ENCODE measurements around the gene FAT1.

The FAT1 gene

DNA sequence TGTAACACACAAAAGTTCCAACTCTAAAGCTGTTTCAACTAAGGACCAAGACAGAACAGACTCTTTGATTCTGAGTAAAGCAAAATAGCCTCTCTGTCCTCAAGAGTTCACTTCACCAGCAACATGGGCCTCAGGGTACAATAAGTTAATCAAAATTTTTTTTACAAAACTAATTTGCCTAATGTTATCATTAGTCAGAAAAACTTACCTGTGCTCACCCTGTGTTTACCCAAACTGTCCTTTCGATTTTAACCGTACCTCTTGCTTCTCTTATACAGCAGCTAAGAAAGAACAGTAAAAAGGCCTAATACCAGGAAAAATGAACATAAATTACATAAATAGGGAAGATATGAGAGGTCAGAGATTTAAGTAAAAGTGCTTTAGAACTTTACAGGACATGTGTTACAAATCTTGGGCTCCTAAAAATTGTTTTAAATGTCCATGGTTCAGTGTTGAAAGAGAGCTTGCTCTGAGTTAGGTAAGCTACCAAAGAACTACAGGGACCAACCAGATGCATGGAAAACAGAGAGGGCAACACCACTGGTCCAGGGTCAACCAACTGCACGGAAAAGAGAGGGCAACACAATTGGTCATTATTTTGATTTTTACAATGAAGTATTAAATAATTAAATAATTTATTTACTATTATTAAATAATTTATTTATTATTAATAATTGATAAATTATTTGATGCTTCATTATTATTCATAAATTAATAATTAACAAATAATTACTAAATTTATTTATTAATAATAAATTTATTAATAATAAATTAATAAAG, 73.1 kb downstream of the FAT1 start:
- no peak for DNase-seq

DNA sequence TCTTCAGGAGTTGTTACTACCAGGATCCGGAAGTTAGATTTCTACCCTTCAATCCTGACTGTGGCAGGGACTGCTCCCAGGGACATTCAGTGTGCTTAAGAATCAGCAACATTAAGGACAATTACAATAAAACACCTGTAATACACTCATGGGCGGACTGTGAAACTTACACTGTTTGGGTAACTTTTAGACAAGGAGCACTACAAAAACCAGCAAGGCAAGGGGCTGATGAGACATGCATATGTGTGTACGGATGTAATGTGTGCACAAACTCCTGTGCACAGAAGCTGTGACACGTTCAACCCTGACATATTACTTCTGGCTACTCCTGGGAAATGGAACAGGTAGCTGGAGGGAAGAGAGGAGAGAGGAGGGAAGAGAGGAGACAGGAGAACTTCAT, 75.8 kb downstream of the FAT1 start:
- no peak for DNase-seq

DNA sequence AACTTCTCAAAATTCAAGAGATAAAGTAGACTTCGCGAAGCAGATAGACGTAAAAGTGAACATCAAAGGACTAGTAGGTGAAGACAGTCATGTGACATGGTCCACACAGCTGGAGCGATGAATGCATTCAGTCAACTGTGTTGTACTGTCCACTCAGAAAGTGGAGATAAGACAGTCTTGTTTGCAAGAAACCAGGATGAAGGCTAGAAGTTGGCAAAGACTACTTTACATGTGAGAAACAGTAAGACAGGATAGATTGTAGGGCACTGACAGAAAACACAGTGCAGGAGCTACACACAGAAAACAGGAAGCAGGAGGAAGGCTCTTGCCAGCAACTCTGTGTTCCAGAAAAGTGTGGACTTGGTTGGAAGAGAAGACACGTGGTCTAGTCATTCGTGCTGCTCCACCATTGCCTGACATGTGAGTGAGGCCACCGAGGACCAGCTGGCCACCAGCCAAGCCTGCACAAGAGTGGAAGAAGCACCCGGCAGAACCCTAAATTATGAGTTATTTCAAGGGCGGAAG, 78.9 kb downstream of the FAT1 start:
- DNase-seq = no peak

DNA sequence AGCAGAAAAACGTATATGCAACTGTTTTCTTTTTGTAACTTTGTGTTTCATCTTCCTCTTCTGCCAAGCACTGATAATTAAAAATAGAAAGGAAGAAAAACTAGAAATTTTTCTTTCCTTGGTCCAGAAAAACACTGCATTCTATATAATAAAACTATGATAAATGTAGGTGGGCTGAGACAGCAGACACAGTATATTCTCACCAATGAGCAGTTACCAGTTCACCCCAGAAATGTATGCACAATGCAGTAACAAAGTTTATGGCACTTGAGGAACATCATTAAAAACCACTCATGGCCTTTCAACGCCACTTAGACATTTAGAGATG, 79.4 kb downstream of the FAT1 start:
- DNase-seq = no peak

DNA sequence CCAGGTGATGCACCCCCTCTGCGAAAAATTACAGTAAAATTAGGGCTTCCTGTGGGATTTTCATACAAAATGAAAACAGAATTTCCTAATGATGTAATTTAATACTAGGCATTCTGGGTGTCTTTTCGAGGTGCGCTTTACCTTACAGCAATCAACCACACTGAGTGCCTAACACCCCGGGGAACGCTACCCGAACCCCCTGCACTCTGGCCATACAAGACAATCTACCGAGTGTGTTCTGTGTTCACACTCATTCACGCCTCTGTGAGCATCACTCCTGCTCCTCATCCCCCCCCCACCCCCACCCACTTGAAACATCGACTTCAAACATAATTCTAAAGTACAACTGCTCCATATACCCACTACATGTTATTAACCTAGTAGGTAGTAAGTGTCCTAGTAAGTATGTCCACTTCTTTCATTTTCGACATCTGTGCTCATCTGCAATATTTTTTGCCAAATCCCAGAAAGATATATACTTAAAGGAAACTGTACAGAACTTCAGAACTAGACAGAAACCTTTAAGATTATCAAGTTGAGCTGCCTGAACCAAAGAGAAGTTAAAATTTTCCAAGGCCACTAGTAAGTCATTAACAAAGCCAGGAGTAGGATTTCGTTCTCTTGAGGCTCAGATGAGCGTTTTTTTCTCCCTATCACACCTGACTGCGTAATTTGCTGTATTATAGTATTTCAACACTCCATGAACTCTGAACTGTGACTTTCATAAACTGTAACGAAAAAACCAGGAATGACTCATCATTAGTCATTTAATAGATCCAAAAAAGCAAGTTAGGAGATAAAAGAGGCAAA, 80.0 kb downstream of the FAT1 start:
- no peak for DNase-seq

DNA sequence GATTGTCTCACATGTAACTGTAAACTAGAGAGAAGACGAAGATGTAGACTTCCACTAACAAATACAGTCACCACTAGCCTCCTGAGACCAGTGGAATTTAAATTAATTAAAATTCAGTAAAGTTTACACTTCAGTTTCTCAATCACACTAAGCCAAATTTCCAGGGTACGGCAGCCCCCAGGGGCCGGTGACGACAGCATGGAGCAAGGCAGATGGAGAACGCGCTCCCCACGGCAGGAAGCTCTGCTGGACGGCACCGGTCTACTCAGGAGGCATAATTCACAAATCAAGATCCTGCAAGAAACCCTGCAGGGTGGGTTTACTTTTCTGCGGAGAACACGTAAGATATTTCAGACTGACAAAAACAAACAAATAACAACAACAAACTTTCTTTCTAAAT, 80.7 kb downstream of the FAT1 start:
- DNase-seq = no peak

DNA sequence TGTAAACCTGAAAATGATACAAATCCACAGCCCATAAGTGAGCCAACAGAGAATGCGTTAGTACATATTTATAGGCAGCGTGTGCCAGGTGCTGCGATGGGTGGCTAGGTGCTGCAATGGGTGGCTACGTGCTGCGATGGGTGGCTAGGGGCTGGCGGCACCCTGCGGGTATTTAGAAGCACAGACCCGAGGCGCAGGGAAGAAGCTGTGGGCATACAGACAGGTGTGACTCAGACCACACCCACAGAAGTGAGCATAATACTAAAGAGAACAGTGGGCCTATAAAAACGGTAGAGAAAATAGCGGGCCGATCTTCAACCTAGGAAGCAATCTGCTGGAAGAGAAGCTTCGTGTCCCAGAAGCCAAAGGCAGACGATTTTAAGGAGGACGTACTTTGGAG, 81.1 kb downstream of the FAT1 start:
- DNase-seq = no peak

DNA sequence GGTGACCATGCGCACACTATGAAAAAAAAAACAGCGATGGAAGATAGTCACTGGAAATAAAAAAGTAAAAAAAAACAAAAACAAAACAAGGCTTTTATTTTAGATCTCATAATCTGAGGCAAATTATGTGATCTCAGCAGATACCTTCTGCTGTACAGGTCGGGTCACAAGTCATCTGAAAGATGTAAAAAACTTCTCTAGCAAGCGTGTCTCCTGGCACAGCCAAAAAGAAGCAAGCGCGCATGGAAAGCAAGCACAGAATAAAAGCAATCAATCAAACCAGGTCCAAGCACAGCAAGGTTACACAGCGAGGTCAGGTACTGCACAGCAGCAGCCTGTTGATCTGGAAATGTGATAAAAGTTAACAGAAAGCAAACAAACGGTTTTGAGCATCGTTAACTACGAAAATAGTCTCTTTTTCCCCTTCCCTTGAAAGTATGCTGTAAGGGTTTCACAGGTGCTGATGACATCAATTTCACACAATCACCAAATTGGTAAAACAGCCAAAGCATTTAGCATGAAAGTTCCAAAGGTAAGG, 89.0 kb downstream of the FAT1 start:
- no peak for DNase-seq

DNA sequence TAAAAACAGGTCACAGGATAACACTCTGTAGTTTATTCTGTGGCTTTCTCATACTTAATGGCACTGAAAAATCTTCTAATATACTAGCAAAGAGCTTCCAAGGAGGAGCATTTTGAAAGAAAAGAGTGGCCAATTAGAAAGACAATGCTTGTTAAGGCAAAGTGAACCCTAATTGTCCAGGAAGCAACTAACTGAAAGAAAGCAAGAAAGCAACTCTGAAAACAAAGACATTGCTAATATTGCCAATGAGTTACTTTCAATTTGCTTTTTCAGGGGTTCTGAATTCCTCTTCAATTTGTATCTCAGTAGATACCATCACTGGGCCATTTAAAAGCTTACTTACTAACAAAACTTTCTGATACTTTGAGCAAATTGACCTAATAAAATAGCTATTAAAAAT, 89.8 kb downstream of the FAT1 start:
- DNase-seq = no peak

DNA sequence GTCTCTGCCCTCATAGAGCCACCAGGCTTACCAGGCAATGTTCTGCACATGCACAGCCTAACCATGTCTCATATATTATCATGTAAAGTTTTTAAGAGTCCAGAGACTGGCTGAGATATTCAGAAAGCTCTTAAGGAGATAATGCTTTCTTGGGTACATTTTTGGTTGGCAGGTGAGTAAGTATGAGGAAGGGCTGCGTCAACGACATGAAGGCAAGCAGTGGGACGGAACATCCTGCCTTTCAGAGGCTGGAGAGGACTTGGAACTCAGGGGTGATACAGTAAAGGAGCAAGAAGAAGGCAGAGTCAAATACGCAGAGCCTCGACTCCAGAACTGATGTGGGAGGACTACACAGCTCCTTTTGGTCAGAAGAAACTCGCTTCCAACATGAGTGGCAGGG, 93.5 kb downstream of the FAT1 start:
- no peak for DNase-seq

DNA sequence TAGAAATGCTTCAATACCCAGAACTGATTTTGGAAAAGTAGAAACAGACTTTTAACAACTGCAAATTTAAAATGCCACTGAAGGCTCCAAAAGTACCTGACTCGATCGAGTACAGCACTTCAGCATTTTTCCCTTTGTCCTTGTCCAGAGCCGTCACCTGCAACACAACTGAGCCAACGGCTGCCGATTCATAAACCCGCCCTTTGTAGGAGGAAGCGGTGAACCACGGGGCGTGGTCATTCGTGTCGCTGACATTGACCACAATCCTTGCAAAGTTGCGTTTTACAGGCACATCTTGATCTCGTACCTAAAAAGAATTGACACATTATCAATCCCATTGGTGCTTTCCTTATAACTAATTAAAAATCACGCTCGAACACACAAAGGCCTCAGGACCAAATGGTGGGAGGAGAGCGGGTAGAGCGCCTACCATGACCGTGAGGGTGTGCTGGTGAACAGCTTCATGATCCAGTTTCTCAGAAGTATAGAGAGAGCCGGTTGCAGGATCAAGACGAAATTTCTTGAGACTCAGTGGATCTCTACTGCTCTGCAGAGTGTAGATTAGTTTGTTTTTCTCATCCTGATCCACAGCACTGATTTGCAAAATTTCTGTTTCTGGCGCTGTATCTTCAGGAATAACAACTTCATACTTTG, 95.5 kb downstream of the FAT1 start:
- no peak for DNase-seq

DNA sequence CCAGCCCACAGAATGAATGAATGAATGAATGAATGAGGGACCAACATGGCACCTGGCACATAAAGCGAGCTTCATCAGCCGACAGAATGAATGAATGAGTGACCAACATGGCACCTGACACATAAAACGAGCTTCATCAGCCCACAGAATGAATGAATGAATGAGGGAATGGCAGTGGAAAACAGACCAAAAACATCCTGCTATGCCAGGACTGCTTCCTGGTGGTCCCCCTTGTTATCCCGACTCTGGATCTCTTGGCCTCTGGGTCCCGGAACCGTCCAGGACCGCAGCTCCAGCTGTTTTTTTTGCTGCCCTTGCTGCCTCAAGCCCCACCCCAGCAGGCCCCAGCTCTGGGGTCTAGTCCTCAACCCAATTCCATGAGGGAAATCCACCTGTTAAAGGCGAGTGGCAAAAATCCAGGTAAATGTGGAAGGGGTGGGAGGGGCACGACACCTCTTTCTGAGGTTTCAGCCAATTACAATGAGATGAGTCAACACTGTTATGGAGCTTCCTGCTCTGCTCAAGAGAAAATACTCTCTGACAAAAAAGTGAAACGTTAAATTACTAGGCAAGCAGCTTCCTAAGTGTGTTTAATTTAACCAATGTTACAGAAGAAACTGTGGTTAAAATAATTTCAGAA, 96.3 kb downstream of the FAT1 start:
- no peak for DNase-seq

DNA sequence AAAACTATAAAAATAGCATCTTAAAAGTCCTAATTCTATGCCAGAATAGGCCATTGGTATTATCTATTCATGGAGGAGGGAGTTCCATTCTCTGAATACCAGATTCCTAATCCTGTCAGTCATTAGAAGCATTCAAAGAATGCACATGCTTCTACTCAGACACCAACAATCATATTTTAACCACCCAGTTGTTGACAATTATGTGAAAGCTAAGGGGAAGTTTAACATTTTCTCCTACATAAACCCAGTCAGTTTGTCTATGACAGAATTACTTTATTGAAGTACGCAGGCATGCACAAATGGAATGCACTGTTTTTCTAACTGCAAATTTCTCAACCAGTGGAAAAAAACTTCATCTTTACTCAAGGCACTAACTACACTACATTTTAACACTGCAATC, 98.7 kb downstream of the FAT1 start:
- no peak for DNase-seq

DNA sequence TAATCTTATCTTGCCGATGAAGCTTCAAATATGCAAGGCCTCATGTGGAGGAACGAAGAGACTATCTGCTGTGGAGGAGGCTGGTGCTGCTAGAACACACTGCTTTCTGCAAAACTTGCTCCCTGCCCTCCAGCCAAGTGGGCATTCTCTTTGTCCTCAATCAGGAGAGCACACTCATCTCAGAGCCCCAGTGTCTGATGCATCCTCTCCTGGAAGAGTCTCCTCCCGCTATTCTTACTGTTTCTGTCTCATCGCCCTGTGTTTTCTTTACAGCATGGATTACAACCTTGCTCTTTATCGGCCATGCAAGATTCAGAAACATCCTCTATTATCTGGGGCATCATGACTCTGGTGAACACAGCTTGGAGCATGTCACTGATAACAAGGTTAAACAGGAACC, 100.1 kb downstream of the FAT1 start:
- no peak for DNase-seq

DNA sequence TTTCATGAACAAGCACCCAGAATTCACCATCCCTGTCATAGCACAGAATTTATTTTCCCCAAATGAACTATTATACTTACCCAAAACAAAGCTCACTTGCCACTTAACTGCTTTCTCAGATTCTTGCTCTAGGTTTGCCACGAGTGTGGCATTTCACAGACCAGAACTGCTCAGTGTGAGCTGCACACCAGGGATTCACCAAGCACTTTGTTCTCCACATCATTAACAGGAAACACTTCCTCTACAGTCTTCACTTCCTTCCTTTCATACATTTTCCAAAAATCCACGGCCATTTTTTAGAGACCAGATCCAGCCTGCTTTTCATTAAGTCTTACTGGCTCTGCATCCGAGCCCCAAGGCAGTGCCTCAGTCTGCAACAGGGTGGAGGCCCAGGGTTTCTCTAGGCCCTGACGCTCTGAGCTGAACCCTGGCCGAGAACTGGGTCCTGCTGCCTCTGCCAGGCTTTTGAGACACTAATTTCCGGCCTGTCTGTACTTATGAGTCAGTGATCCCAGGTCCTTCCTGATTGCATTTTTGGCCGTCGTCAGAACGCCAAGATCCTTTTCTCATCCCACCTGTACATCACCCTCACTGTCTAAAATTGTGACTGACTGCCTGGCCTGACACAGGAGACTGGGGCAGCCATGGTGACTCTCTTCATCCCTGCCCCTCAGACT, 100.7 kb downstream of the FAT1 start:
- DNase-seq = no peak

DNA sequence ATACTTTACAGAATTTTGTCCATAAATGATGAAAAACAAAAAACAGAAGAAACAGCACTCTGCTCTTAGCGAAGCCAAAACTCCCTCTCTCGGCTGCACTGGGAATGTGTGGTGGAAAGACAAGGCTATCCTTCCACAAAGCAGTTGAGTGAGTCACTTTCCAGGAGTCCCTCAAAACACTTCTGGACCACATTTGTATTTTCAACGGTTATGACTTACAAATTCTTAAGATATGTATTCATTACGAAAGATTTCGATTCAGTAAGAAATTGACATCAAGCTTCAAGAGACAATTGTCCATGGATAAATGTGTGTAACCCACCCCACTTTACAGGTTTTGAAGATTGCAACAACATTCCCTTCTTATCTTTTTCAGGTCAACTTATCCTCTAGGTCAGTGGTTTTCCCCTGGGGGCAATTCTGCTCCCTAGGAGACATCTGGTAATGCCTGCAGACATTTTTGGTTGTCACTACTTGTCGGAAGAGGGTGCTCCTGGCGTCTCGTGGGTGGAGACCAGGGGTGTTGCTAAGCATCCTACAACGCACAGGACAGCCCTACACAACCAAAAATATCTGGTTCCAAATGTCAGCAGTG, 101.6 kb downstream of the FAT1 start:
- DNase-seq = no peak

DNA sequence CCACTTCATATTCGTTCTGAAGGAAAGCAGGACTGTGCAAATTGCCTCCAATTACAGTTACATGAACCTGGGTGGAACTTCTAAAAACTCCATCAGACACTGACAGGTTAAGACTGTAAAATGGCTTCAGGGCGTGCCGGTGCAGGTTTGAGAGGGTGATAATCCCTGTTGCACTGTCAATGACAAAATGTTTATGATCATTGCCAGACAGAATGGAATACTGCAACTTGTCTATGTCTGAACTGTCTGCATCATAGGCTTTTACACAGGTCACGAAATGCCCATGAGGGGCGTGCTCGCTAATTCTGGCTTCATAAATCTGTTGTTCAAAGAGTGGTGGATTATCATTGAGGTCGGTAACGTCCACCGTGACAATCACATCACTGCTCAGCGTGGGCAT, 104.6 kb downstream of the FAT1 start:
- DNase-seq = no peak

DNA sequence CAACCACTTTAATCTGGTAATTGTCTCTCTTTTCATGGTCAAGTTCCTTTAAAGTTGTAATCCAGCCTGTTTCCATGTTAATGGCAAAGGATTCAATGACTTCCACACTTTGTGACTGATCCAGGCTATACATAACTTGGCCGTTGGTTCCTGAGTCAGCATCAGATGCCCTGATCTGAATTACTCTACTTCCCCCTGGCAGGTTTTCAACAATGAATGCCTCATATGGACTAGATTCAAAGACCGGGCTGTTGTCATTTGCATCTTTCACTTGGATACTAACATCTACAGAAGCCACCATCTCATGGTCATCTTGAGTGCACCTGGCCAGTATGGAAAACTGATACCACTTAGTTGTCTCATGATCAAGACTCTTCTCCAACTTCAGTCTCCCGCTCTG, 105.7 kb downstream of the FAT1 start:
- no peak for DNase-seq

DNA sequence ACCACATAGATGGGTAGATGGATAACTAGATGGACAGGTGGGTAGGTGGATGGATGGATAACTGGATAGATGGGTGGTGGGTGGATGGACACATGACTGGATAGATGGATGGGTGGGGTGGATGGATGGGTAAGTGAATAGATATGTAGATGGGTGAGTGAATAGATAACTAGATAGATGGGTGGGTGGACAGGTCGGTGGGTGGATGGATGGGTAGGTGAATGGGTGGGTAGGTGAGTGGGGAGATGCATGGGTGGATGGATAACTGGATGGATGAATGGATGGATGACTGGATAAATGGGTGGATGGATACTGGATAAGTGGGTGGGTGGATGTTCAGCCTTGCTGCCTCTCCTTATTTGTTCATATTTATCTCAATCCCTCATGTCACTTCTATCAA, 116.2 kb downstream of the FAT1 start:
- DNase-seq = no peak

DNA sequence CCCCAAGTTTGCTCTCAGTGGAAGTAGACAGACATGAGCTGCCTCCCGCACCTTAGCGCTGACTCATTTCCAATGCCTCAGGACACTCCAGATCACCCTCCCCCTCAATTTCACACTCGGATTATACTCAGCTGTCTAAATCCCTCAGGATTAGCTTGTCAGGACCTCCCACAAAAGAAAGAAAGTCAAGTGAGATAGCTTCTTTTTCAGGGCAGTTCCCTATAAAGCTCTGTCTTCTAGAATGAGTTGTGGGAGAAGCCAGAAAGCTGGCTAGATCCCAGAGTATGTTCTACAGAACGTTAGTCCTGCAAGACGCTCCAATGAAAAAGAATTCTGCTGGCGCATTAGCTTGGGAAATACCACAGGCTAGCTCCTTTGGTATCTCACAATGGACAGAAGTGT, 117.1 kb downstream of the FAT1 start:
- no peak for DNase-seq

DNA sequence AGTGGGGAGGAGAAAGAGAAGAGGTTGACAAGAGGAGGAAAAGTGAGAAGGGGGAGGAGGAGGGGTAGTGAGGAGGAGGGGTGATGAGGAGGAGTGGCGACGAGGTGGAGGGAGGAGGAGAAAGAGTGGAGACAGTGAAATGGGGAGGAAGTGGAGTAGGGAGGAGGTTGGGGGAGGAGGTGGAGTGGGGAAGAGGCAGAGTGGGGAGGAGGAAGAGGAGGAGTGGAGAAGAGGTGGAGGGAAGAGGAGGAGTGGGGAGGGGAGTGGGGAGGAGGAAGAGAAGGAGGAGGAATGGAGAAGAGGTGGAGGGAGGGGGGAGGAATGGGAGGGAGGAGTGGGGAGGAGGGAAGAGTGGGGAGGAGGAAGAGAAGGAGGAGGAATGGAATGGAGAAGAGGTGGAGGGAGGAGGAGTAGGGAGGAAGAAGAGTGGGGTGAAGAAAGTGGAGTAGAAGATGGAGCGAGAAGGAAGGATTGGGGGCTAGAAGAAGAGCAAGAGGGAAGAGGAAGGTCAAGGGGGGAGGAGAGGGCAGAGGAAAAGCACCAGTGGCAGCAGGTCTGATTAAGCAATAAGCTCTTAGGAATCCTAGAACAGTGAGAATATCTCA, 118.3 kb downstream of the FAT1 start:
- DNase-seq = no peak
